ENCODE measurements around the gene PPP1R11. TPM values are rescaled to one million over a fixed set of nuclear protein-coding genes. Genes with fewer than 3 reads are reported as not detected.

Gene PPP1R11
- total and polyA plus RNA-seq, 10 donors, result 31.1 to 50.7 (median 41.5) TPM

- DNase-seq, result no peak
Observed at GRCh38 chr6:30091577-30092381, 24.8 kb downstream of the PPP1R11 start.

GRCh38 chr6:30092852-30093543, 26.0 kb downstream of the PPP1R11 start:
- peaks cover 0 to 86% (median 11%) of the 10 kb centered on the region in 7 donors for H3K27me3 ChIP-seq (replicated peaks in 1 of 7)
- no peak for DNase-seq
- intact Hi-C loops (cut with DNase I; ENCODE audit: low total_unique reads), result no loop called here
- no peaks in the 10 kb centered on the region for H3K4me1 ChIP-seq
- H3K27ac ChIP-seq, result no peak overlapping the region
- H3K36me3 ChIP-seq, result no peaks in the 10 kb centered on the region
- H3K9me3 ChIP-seq, result no peaks in the 10 kb centered on the region
- TF ChIP-seq CTCF (IDR thresholded peaks at IDR 0.05 in 8 of 11, conservative IDR thresholded peaks at IDR 0.05 in 3 of 11) (no peak), POLR2A (IDR thresholded peaks at IDR 0.05) (no peak), POLR2AphosphoS5 (IDR thresholded peaks at IDR 0.05) (no peak)
- 67 to 81% (median 76%) methylated on average over 6 of the region's 6 CpGs for WGBS, 5 donors
- no peak overlapping the region for H3K4me3 ChIP-seq

More at GRCh38 chr6:30091577-30092381, 24.8 kb downstream of the PPP1R11 start:
- Histone ChIP-seq H3K4me3 (no peak overlapping the region), H3K9me3 (no peaks in the 10 kb centered on the region), H3K27me3 (replicated peaks in 1 of 7) (peaks cover 0 to 86% (median 14%) of the 10 kb centered on the region in 7 donors), H3K36me3 (no peaks in the 10 kb centered on the region), H3K27ac (peak overlapping the region in 4 of 8 donors; percentile 14 to 28 (median 24)), H3K4me1 (no peaks in the 10 kb centered on the region)
- intact Hi-C loops (cut with DNase I; ENCODE audit: low total_unique reads), result no loop called here
- TF ChIP-seq POLR2A (IDR thresholded peaks at IDR 0.05) (no peak), CTCF (IDR thresholded peaks at IDR 0.05 in 8 of 11, conservative IDR thresholded peaks at IDR 0.05 in 3 of 11) (no peak), POLR2AphosphoS5 (IDR thresholded peaks at IDR 0.05) (no peak)
- WGBS, 5 donors, result 43 to 64% (median 53%) methylated on average over 11 of the region's 11 CpGs

- Histone ChIP-seq H3K27me3 (replicated peaks in 1 of 7) (peaks cover 0 to 87% (median 12%) of the 10 kb centered on the region in 7 donors), H3K27ac (no peak overlapping the region), H3K4me3 (no peak overlapping the region), H3K4me1 (no peaks in the 10 kb centered on the region), H3K36me3 (no peaks in the 10 kb centered on the region), H3K9me3 (no peaks in the 10 kb centered on the region)
- no peak for DNase-seq
- TF ChIP-seq POLR2AphosphoS5 (IDR thresholded peaks at IDR 0.05), result no peak
- no peak for TF ChIP-seq POLR2A (IDR thresholded peaks at IDR 0.05)
- TF ChIP-seq CTCF (IDR thresholded peaks at IDR 0.05 in 8 of 11, conservative IDR thresholded peaks at IDR 0.05 in 3 of 11), result no peak
- intact Hi-C loops (cut with DNase I; ENCODE audit: low total_unique reads), result no loop called here
- WGBS, 5 donors, result 47 to 67% (median 55%) methylated on average over 4 to 5 of the region's 5 CpGs
Observed at GRCh38 chr6:30093951-30094661, 27.1 kb downstream of the PPP1R11 start.
